Measurements from ENCODE around the gene PPP1R16B.
"Not testable (repeated sequence)": the region's sequence is repeated elsewhere in the genome, so short reads cannot be mapped to it uniquely, and the experiment has no call there.

DNA sequence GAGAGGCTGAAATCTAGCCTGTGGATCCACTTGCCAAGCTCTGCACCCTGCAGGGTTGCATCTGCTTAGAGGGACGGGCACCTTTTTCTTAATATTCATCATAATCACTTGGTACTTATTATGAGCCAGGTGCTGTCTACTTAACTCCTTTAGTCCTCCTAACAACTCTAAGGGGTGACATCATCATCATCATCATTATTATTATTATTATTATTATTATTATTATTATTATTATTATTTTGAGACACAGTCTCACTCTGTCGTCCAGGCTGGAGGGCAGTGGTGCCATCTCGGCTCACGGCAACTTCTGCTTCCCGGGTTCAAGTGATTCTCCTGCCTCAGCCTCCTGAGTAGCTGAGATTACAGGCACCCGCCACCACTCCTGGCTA lies 8.1 kb downstream of the PPP1R16B start:
- TF ChIP-seq, protein P1, sequence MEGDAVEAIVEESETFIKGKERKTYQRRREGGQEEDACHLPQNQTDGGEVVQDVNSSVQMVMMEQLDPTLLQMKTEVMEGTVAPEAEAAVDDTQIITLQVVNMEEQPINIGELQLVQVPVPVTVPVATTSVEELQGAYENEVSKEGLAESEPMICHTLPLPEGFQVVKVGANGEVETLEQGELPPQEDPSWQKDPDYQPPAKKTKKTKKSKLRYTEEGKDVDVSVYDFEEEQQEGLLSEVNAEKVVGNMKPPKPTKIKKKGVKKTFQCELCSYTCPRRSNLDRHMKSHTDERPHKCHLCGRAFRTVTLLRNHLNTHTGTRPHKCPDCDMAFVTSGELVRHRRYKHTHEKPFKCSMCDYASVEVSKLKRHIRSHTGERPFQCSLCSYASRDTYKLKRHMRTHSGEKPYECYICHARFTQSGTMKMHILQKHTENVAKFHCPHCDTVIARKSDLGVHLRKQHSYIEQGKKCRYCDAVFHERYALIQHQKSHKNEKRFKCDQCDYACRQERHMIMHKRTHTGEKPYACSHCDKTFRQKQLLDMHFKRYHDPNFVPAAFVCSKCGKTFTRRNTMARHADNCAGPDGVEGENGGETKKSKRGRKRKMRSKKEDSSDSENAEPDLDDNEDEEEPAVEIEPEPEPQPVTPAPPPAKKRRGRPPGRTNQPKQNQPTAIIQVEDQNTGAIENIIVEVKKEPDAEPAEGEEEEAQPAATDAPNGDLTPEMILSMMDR (IDR thresholded peaks at IDR 0.05; ENCODE audit: poor library complexity, severe bottlenecking), result not testable (repeated sequence)
- not testable (repeated sequence) for TF ChIP-seq MXI1 (conservative IDR thresholded peaks at IDR 0.05; ENCODE audit: poor library complexity, severe bottlenecking); EP300 (conservative IDR thresholded peaks at IDR 0.05; ENCODE audit: poor library complexity, severe bottlenecking); EZH2 (IDR thresholded peaks at IDR 0.05; ENCODE audit: borderline replicate concordance, insufficient read depth, low read length, poor library complexity, severe bottlenecking); SMC3 (conservative IDR thresholded peaks at IDR 0.05; ENCODE audit: poor library complexity)
- TF ChIP-seq, protein P2, sequence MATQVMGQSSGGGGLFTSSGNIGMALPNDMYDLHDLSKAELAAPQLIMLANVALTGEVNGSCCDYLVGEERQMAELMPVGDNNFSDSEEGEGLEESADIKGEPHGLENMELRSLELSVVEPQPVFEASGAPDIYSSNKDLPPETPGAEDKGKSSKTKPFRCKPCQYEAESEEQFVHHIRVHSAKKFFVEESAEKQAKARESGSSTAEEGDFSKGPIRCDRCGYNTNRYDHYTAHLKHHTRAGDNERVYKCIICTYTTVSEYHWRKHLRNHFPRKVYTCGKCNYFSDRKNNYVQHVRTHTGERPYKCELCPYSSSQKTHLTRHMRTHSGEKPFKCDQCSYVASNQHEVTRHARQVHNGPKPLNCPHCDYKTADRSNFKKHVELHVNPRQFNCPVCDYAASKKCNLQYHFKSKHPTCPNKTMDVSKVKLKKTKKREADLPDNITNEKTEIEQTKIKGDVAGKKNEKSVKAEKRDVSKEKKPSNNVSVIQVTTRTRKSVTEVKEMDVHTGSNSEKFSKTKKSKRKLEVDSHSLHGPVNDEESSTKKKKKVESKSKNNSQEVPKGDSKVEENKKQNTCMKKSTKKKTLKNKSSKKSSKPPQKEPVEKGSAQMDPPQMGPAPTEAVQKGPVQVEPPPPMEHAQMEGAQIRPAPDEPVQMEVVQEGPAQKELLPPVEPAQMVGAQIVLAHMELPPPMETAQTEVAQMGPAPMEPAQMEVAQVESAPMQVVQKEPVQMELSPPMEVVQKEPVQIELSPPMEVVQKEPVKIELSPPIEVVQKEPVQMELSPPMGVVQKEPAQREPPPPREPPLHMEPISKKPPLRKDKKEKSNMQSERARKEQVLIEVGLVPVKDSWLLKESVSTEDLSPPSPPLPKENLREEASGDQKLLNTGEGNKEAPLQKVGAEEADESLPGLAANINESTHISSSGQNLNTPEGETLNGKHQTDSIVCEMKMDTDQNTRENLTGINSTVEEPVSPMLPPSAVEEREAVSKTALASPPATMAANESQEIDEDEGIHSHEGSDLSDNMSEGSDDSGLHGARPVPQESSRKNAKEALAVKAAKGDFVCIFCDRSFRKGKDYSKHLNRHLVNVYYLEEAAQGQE (IDR thresholded peaks at IDR 0.05; ENCODE audit: borderline replicate concordance), result not testable (repeated sequence)
